OCI-LY7 (cell line): ENCODE measurements around the gene CHST6. TPM values are rescaled to one million over a fixed set of nuclear protein-coding genes. Genes with fewer than 3 reads are reported as not detected.

ENCODE experiments used
- BruUV-seq: library from RNA; stranded (reverse); fragments of 400-500 nt; replicated peaks from 2 replicates; lab custom pipeline; 2021; lab: Mats Ljungman, UMichigan
- CTCF ChIA-PET: fragments of 300-600 bp; sonication (Branson Sonifier 250); formaldehyde crosslinking; loops from one replicate; lab custom pipeline; 2022; ENCODE audit warnings: antibody characterized with exemption; ENCODE audit not compliant: unreplicated experiment; lab: Charles Lee
- POLR2A ChIA-PET: fragments of 300-600 bp; sonication (Branson Sonifier 250); formaldehyde crosslinking; loops from one replicate; lab custom pipeline; 2022; ENCODE audit warnings: antibody characterized with exemption; lab: Charles Lee
- DNase-seq: peaks from one replicate; pipeline ENCODE4 v3.0.0-alpha.2; 2015; ENCODE audit warnings: low spot score
- H2AFZ ChIP-seq: fragments of 200-600 bp; sonication (generic), shearing (Covaris generic); 2 replicates; pipeline ENCODE4 v1.6.1; 2014; ENCODE audit warnings: mild to moderate bottlenecking, antibody characterized with exemption, low read length, moderate library complexity
- H3K27ac ChIP-seq: fragments of 200-600 bp; sonication (generic); 2 replicates; pipeline ENCODE4 v1.5.1; 2014; ENCODE audit warnings: mixed run types, low read depth, mild to moderate bottlenecking, moderate library complexity, low read length, inconsistent platforms; ENCODE audit not compliant: poor library complexity, severe bottlenecking
- H3K36me3 ChIP-seq: fragments of 200-600 bp; sonication (generic); 2 replicates; pipeline ENCODE4 v1.6.1; 2014; ENCODE audit warnings: mild to moderate bottlenecking, antibody characterized with exemption, low read length, moderate library complexity, mixed read lengths; ENCODE audit not compliant: insufficient read depth
- H3K4me1 ChIP-seq: fragments of 200-600 bp; sonication (generic); 2 replicates; pipeline ENCODE4 v1.5.1; 2014; ENCODE audit warnings: mild to moderate bottlenecking, low read length; ENCODE audit not compliant: insufficient read depth, poor library complexity, severe bottlenecking
- H3K4me2 ChIP-seq: fragments of 200-600 bp; sonication (generic); 2 replicates; pipeline ENCODE4 v1.6.1; 2014; ENCODE audit warnings: mild to moderate bottlenecking, low read length
- H3K4me3 ChIP-seq: fragments of 200-600 bp; sonication (generic); 2 replicates; pipeline ENCODE4 v1.5.1; 2014; ENCODE audit warnings: mild to moderate bottlenecking, low read depth, low read length; ENCODE audit not compliant: poor library complexity, severe bottlenecking
- H3K79me2 ChIP-seq: fragments of 200-600 bp; sonication (generic); 2 replicates; pipeline ENCODE4 v1.6.1; 2016; ENCODE audit warnings: low read depth, mild to moderate bottlenecking, low read length, moderate library complexity, mixed read lengths; ENCODE audit not compliant: insufficient read depth
- H3K9me2 ChIP-seq: fragments of 200-600 bp; sonication (generic); 2 replicates; pipeline ENCODE4 v1.6.1; 2016; ENCODE audit warnings: mild to moderate bottlenecking, low read length, mixed read lengths; ENCODE audit not compliant: insufficient read depth
- H3K9me3 ChIP-seq: fragments of 200-600 bp; sonication (generic); 2 replicates; pipeline ENCODE4 v1.6.1; 2014; ENCODE audit warnings: mild to moderate bottlenecking, mixed run types, low read length, mixed read lengths
- H4K20me1 ChIP-seq: fragments of 200-600 bp; sonication (generic); 2 replicates; pipeline ENCODE4 v1.6.1; 2014; ENCODE audit warnings: mild to moderate bottlenecking, antibody characterized with exemption, low read length, moderate library complexity, mixed read lengths; ENCODE audit not compliant: insufficient read depth
- CTCF ChIP-seq: fragments of 200-600 bp; sonication (generic); conservative IDR thresholded peaks from 2 replicates; pipeline ENCODE4 v1.5.1; 2014; ENCODE audit warnings: mild to moderate bottlenecking, antibody characterized with exemption, low read length, moderate library complexity, mixed read lengths
- EZH2phosphoT487 ChIP-seq: fragments of 200-600 bp; sonication (generic); IDR thresholded peaks from 2 replicates; pipeline ENCODE4 v1.6.1; 2018; ENCODE audit warnings: low read depth, borderline replicate concordance, mild to moderate bottlenecking, mixed run types, antibody characterized with exemption, low read length, moderate library complexity, mixed read lengths
- intact Hi-C: fragments of 100-400 bp; cut with micrococcal nuclease; formaldehyde crosslinking; loops from one replicate; pipeline ENCODE4 v1.10.0; 2022; ENCODE audit not compliant: unreplicated experiment
- total RNA-seq, 2 experiments: library from RNA; depleted of rRNA in 1 of 2; stranded (reverse); fragments of >200 nt in 1 of 2; shearing (Covaris generic) in 1 of 2; gene quantifications; 2 replicates each; pipeline ENCODE4 v1.2.3, GENCODE V29; 2014 to 2022

CHST6 gene
- total RNA-seq, 2 experiments from 2014 or later: 0.06 TPM; not detected in 1

DNA sequence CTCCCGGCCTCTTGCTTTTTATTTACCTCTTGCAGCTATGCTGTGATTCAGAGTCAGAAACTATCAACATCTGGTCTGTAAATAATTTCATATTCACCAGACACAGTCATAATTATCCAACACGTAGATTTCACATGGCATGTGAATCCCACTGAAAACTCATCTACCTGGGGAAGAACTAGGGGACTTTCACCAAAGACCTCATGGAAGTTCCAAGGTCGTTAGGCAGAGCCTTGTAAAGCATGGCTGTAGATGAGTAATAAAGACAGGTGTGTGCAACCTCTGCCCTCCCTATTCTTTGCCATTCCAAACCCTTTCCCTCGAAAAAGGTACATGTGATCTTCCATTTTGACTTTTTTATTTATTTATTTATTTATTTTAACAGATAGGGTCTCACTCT lies 42.5 kb upstream of the CHST6 start:
- ChIA-PET CTCF (no interaction called here), POLR2A (no interaction called here)
- H3K4me3 ChIP-seq: no peak overlapping the region
- no peak for TF ChIP-seq CTCF
- TF ChIP-seq EZH2phosphoT487: no peak
- H3K36me3 ChIP-seq: no peaks in the 10 kb centered on the region; the same call in 1 of the 2 replicates
- H3K4me1 ChIP-seq: no peaks in the 10 kb centered on the region
- no peaks in the 10 kb centered on the region for H3K9me2 ChIP-seq
- no peak overlapping the region for H3K4me2 ChIP-seq
- no peaks in the 10 kb centered on the region for H3K9me3 ChIP-seq
- H3K27ac ChIP-seq: no peak overlapping the region
- no TSS peak for BruUV-seq
- no peaks in the 10 kb centered on the region for H4K20me1 ChIP-seq
- intact Hi-C loops: no loop called here
- no peak for DNase-seq
- no peaks in the 10 kb centered on the region for H3K79me2 ChIP-seq
- no peak overlapping the region for H2AFZ ChIP-seq

- Histone ChIP-seq H3K4me3 (no peak within 1 kb of the TSS), H4K20me1 (no peaks in the 10 kb centered on the region), H3K4me1 (no peaks in the 10 kb centered on the region), H2AFZ (no peak within 1 kb of the TSS), H3K27ac (no peak within 1 kb of the TSS), H3K9me2 (no peaks in the 10 kb centered on the region), H3K9me3 (no peaks in the 10 kb centered on the region), H3K4me2 (no peak within 1 kb of the TSS), H3K79me2 (no peaks in the 10 kb centered on the region), H3K36me3 (no peaks in the 10 kb centered on the region)
- intact Hi-C loops: no loop called here
- no peak for DNase-seq
- ChIA-PET CTCF (interaction anchor here (0.6 kb wide), 1 partner anchor 18 kb away, joined by 3 read pairs; no protein-coding TSS in a partner anchor), POLR2A (interaction anchor here (0.9 kb wide), 1 partner anchor 20 kb away, joined by 3 read pairs; no protein-coding TSS in a partner anchor)
- no TSS peak for BruUV-seq
- TF ChIP-seq CTCF (no peak), EZH2phosphoT487 (no peak)
Measured at GRCh38 chr16:75535901-75536300, 40.7 kb upstream of the CHST6 start, which contains the start of gene CHST5. CHST5 (minus strand) TSS chr16:75536108; CDS start chr16:75530384, 5,724 bp downstream.

DNA sequence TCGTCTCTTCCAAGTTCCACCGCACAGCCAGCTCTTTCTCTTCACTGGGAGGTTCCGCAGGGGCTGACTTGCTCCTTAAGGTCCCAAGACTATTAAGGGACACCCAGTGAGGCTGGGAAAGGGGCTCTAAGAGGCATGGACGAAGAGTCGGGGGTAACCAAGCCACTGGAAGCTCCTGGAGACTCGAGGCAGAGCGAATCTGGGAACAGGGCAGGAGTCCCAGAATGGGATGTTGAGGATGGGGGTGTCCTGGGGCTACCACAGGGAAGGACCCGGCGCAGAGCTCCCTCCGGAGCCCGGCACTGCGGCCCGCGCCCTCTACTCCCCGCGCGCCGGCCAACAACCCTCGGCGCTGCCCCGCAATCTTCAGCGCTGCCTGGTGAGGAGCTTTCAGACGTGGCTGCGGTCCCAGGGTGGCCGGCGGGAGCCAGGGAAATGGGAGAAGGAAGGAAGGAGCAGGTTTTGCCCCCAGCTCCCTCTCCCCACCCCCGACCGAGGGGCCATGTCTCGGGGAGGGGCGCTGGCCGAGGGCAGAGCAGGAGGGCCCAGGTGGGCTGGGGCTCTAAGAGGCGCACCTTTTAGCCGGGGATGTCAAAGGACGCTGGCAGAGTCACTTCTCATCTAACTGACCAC lies 40.1 kb upstream of the CHST6 start:
- CTCF ChIA-PET: no interaction called here
- intact Hi-C loops: no loop called here

More for the DNA sequence above, 40.1 kb upstream of the CHST6 start:
- Histone ChIP-seq H3K4me1 (no peaks in the 10 kb centered on the region), H3K27ac (no peak overlapping the region), H2AFZ (no peak overlapping the region), H3K79me2 (no peaks in the 10 kb centered on the region), H3K9me2 (no peaks in the 10 kb centered on the region), H3K4me3 (no peak overlapping the region), H3K9me3 (no peaks in the 10 kb centered on the region), H4K20me1 (no peaks in the 10 kb centered on the region), H3K4me2 (no peak overlapping the region), H3K36me3 (no peaks in the 10 kb centered on the region)
- DNase-seq: no peak
- no TSS peak for BruUV-seq
- no peak for TF ChIP-seq CTCF
- TF ChIP-seq EZH2phosphoT487: no peak
- POLR2A ChIA-PET: interaction anchor here (0.5 to 0.9 kb wide), 3 partner anchors 20 to 118 kb away, joined by 3 read pairs; no protein-coding TSS in a partner anchor
